ENCODE data around the gene CLCN6. TPM values are rescaled to one million over a fixed set of nuclear protein-coding genes. Genes with fewer than 3 reads are reported as not detected.
A peak's percentile ranks its signal among the peaks of the same experiment; 100 is the strongest.

The CLCN6 gene
- total and polyA plus RNA-seq, 8 donors, result 17.2 to 43.4 (median 20.7) TPM

GRCh38 chr1:11885916-11886315, 79.9 kb downstream of the CLCN6 start:
- intact Hi-C loops (cut with DNase I), result no loop called here
- Histone ChIP-seq H3K27ac (no peak overlapping the region), H3K36me3 (no peaks in the 10 kb centered on the region), H3K27me3 (no peaks in the 10 kb centered on the region), H3K9me3 (no peaks in the 10 kb centered on the region), H3K4me1 (peaks cover 0 to 5% of the 10 kb centered on the region in 2 donors), H3K4me3 (no peak overlapping the region)
- TF ChIP-seq CTCF (IDR thresholded peaks at IDR 0.05), result no peak
- peak in 1 of 4 donors; percentile 7 for DNase-seq
- no peak for ATAC-seq

- Histone ChIP-seq H3K27ac (no peak overlapping the region), H3K4me3 (no peak overlapping the region), H3K36me3 (no peaks in the 10 kb centered on the region), H3K4me1 (peaks cover 0 to 5% of the 10 kb centered on the region in 2 donors), H3K27me3 (no peaks in the 10 kb centered on the region), H3K9me3 (no peaks in the 10 kb centered on the region)
- TF ChIP-seq CTCF (IDR thresholded peaks at IDR 0.05), result no peak
- intact Hi-C loops (cut with DNase I), result no loop called here
- ATAC-seq (no peak), DNase-seq (no peak)
These were observed 81.1 kb downstream of the CLCN6 start for GRCh38 chr1:11886986-11887665.

- DNase-seq (no peak), ATAC-seq (no peak)
- no peak for TF ChIP-seq CTCF (IDR thresholded peaks at IDR 0.05)
- Histone ChIP-seq H3K4me1 (peaks cover 0 to 5% of the 10 kb centered on the region in 2 donors), H3K27me3 (no peaks in the 10 kb centered on the region), H3K36me3 (no peaks in the 10 kb centered on the region), H3K9me3 (no peaks in the 10 kb centered on the region), H3K27ac (no peak overlapping the region), H3K4me3 (no peak overlapping the region)
- intact Hi-C loops (cut with DNase I), result no loop called here
These were observed 81.6 kb downstream of the CLCN6 start for GRCh38 chr1:11887666-11888007.

GRCh38 chr1:11888206-11888876, 82.3 kb downstream of the CLCN6 start:
- Histone ChIP-seq H3K27ac (no peak overlapping the region), H3K9me3 (no peaks in the 10 kb centered on the region), H3K27me3 (no peaks in the 10 kb centered on the region), H3K36me3 (no peaks in the 10 kb centered on the region), H3K4me1 (peaks cover 0 to 3% of the 10 kb centered on the region in 2 donors), H3K4me3 (no peak overlapping the region)
- intact Hi-C loops (cut with DNase I), result no loop called here
- DNase-seq (no peak), ATAC-seq (no peak)
- TF ChIP-seq CTCF (IDR thresholded peaks at IDR 0.05), result no peak

- intact Hi-C loops (cut with DNase I), result no loop called here
- no peak for TF ChIP-seq CTCF (IDR thresholded peaks at IDR 0.05)
- peaks cover 0 to 8% of the 10 kb centered on the region in 2 donors for H3K4me1 ChIP-seq
- H3K27me3 ChIP-seq, result no peaks in the 10 kb centered on the region
- ATAC-seq, result no peak
- H3K4me3 ChIP-seq, result no peak overlapping the region
- DNase-seq, result no peak
- H3K36me3 ChIP-seq, result no peaks in the 10 kb centered on the region
- H3K27ac ChIP-seq, result no peak overlapping the region
- H3K9me3 ChIP-seq, result no peaks in the 10 kb centered on the region
These were observed 82.9 kb downstream of the CLCN6 start for GRCh38 chr1:11888877-11889208.
